ENCODE data around the gene LCOR.
"Not testable (repeated sequence)": the region's sequence is repeated elsewhere in the genome, so short reads cannot be mapped to it uniquely, and the experiment has no call there.

The LCOR gene

DNA sequence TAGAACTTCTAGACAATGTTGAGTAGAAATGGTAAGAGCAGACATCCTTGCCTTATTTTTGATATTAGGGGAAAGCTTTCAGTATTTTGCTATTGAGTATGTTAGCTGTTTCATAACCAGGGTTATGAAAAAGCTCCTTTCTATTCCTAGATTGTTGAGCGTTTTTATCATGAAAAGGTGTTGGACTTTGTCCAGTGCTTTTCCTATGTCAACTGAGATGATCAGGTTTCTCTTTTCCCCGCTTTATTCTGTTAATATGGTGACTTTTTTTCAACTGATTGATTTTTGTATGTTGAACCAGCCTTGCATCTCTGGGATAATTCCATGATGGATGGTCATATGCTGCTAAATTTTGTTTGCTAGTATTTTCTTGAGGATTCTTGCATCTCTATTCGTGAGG is 58.5 kb downstream of the LCOR start:
- no peak for DNase-seq

DNA sequence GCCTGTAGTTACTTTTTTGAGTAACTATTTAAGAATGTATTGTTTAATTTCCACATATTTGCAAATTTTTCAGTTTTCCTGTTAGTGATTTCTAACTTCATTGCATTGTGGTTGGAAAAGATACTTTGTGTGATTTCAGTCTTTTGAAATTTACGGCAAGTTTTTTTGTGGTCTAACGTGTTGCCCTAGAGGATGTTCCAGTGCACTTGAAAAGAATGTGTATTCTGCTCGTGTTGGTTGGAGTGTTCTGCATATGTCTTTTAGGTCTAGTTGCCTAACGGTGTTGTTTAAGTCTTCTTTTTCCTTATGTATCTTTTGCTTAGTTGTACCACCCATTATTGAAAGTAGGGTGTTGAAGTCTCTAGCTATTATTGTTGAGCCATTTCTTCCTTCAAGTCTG is 59.7 kb downstream of the LCOR start:
- no peak for DNase-seq

DNA sequence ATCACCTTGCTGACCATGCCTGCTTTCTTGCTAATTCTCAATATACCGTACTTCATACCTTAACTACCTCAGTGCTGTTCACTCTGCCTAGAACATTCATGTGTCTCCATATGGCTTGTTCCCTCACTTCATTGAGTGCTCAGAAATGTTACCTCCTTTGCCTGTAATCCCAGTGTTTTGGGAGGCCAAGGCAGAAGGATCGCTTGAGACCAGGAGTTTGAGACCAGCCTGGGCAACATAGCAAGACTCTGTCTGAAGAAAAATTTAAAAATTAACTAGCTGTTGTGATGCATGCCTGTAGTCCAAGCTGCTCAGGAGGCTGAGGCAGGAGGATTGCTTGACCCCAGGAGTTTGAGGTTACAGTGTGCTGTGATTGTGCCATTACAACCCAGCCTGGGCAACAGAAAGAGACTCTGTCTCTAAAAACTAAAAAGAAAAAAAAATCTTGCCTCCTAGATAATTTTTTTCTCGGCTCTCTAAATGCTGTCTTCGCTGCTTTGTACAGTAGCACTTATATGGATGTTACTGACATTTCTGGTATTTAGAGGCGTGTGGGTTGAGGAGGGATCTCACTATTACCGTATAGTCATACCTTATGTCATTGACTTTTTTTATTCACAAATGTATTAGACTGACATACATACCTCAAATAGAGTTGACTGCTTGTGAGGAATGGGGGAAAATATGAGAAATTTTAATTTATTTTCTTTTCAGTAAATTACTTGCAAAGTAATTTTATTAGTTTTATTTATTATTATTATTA is 63.7 kb downstream of the LCOR start:
- DNase-seq = no peak

DNA sequence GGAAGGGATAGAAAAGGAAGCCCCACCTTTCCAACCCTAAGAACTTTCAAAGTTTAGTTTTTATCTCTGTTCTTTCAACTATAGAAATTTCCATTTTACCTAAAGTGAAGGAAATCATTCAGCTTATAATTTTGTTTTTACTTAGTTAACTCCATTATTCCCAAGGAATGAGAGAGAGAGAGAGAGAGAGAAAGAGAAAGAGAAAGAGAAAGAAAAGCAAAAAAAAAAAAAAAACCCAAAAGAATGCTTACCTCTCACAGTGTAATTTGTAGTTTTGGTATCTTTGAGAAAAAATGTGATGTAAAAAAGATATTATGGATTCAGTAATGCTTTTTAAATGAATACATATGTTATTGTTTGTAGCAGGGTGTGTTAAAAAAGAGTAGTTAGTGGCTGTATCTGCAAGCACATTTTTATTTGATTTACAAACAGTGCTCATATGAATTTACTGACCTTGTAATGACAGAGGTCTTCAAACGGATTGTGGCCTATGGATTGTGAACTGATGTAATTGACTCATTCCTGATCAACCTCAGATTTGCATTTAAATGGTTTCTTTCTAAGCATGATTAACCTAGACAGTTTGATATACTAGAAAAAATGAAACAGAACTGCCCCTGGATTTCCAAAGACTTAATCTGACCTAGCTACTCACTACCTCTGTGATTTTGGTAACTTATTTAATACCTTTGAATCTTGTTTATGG is 64.9 kb downstream of the LCOR start:
- DNase-seq = no peak

DNA sequence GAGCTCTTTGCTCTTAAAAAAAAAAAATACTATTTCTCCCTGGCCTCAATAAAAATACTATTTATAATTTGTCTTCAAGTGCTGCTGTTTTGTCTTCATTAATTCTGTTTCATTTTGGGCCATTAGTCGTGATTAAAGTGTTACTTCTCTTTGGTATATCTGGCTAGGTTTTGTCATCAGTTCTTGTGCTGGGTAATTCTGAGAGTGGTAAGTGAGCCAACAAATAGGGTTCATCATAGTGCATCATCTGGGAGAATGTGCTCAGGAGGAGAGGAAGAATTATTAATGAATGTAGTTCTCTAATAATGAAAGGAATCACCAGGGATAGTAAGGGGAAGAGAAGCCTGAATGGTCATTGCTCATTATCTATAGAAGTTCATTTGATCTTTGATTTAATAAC is 70.0 kb downstream of the LCOR start:
- DNase-seq = no peak

DNA sequence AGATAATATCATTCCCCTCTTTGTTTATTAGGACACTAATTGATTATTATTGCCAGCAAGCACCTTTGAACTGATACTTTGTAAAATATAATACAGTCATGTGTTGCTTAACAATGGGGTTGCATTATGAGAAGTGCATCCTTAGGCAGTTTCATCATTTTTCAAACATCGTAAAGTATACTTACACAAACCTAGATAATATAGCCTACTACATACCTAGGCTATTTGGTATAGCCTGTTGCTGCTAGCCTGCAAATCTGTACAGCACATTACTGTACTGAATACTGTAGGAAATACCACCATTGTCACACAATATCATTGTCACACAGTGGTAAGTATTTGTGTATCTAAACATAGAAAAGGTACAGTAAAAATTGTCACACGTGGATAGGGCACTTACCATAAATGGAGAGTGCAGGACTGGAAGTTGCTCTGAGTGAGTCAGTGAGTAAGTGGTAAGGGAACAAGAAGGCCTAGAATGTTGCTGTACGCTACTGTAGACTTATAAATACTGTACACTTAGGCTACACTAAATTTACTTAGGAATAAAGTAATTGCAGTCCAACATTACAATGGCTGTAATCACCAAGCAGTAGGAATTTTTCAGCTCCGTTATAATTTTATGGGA is 70.7 kb downstream of the LCOR start:
- DNase-seq = no peak

DNA sequence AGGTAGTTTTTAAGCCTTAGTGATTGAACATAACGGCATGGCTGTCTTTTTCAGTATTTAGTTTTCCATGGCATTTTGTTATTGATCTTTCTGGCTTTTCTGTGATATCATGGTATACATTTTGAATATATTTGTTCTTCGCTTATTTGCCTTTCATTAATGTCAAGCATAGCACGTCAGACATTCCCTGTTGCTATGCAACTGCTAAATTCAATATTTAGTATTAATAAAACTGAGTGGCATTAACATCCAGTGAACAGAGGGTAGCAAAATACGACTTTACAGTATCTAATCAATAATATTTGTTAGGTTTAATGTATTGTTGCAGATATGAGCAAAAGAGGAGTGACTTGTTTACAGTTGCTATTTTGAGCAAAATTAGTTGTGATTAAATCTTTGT is 72.5 kb downstream of the LCOR start:
- no peak for DNase-seq

DNA sequence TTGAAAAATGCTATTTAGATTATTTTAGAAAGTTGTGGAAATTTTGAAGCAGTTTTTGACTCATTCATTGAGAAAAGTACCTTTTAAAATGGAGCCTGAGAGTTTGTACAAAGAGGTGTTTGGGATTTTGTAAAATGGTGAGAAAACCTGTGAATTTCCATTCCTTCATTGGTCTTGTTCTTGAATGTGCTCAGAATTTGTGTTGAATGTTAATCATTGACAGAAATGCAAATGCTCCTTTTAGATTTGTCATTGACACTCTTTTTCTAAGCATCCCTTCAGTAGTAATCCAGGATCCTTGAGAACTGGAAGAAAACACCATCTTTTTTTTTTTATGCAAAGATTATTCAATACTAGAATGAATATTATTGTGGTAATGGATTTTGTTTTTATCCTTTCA is 74.8 kb downstream of the LCOR start:
- no peak for DNase-seq

DNA sequence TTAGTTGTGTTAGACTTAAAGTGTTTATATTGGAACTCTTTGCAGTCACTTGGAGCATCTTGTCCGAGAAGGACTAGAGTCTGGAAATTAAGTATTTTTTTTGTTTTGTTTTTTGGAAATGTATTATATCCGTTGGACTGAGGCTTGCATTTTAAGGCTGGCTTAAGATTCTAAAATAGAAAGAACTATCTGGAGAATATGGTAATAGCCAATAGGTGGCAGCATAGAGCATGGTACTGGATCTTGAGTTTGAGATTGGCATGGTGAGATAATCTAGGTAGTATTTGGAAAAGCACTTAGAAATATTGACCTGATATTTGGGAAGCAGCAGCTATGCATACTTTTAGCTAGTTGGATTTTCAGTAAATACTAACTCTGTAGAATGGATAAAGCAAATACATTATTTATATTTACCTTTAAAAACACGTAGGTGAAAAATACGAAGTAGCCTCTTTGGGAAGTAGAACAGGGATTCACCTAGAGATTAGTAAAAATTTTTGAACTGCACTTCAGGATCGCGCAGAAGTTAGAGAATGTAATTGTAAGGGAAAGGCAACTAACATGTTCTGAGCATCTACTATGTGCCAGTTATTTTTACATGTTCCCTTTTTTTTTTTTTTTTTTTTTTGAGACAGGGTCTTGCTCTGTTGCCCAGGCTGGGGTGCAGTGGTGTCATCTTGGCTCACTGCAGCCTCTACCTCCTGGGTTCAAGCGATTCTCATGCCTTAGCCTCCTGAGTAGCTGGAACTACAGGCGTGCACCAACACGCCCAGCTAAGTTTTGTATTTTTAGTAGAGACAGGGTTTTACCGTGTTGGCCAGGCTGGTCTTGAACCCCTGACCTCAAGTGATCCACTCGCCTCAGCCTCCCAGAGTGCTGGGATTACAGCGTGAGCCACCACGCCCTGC is 78.6 kb downstream of the LCOR start:
- no peak for DNase-seq

DNA sequence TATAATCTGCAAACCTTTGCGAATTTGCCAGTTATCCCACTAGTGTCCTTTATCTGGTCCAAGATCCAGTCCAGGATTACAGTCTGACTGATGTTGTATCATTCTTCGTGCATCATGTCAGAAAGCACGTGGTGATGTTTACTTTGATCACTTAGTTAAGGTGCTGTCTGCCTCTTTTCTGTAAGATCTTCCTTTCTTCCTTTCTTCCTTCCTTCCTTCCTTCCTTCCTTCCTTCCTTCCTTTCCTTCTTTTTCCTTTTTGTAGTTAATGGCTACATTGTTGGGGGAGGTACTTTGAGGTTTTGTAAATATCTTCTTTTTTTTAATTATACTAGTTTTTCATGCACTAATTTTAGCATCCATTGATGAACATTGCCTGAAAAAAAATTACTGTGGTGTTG is 80.3 kb downstream of the LCOR start:
- DNase-seq = no peak

DNA sequence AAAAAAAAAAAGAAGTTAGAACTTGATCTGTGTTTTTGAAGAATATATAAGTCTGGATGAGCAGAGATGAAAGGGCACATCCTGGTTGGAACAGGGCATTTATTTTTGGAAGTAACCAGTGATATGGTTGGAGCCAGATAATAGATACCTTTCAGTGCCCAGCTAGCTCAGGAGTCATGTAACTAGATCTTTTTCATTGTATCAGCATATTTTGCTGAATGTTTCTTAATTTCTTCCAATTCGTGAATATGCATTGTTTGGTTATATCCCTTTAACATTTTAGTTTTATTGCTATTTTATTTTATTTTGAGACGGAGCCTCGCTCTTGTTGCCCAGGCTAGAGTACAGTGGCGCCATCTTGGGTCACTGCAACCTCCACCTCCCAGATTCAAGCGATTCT is 81.8 kb downstream of the LCOR start:
- DNase-seq = no peak

DNA sequence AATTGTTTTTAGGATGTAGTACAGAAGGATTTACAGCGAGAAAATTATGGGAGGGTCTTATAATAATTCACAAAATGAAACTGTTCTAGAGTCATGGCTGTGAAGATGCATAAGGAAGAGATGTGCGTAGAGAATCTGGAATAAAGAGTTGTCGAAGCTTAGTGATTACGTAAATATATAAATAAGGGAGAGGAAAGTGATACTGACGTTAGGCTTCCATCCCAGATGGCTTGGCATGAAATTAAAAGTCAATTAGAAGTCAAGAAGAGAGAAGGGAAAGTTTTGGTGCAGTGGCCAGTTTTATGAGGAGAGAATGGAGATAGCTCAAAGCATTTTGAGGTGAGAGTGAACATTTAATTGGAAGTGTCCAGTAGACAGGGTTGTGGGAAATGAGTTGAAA is 85.5 kb downstream of the LCOR start:
- no peak for DNase-seq

DNA sequence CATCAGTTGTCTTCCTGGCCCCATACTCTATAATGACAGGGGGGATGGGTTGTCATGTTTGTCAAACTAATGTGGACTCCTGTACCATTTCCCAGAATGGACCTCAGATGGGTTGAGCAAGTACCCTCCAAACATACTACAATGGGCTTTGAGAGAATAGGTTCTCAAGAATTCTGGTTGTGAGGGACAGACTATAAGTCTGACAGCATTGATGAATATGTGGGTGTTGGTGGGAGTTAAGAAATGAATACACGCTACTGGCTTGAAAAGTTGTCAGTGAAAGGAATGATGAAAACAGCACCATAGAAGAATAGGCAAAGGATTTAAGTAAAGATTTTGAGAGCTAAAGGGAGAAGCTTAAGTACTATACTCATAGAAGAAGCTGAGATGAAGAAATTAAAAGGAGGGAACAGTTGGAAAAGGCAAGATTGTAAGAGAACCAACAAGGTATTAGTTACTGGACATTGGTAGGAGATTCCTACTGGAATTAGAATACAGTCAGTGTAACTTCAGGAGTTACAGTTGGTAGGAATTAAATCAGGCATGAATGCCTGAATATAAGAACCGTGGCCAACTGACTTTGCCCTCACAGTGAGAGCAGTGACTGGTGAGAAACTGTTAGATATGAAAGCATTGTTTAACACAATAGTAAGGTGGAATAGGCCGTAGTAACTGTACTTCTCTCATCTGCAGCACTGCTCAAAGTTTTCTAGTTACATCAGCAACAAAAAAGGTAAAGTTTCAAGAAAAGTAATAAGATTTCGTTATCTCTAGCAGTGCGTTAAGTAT is 86.3 kb downstream of the LCOR start:
- DNase-seq = no peak

DNA sequence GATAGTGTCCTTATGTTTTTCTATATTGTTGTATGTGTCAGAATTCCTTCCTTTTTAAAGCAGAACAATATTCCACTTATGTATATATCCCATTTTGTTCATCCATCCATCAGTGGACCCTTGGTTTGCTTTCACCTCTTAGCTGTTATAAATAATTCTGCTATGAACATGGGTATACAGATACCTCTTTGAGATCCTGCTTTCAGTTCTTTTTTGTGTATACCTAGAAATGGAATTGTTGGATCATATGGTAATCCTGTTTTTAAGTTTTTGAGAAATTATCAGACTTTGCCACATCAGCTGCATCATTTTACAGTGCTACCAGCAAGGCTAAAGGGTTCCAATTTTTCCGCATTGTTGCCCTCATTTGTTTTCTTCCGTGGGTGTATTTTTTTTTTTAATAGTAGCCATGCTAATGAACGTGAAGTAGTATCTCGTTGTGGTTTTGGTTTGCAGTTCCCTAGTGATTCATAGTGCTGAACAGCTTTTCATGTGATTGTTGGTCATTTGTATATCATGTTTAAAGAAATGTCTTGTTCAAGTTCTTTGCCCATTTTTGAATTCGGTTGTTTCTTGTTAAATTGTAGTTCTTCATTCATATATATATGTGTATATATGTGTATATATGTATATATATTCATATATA is 87.8 kb downstream of the LCOR start:
- DNase-seq = no peak

DNA sequence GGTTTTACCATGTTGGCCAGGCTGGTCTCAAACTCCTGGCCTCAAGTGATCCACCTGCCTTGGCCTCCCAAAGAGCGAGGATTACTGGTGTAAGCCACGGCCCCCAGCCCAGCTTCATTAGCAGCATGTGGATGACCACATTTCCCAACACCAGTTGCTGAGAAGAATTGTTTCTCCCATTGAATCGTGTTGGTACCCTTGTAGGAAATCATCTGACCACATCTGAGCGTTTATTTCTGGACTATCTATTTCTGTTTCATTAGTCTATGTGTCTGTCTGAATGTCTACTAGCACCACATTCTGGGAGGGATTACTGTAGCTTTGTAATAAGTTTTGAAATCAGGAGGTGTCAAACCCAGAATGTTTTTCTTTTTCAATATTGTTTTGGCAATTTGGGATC is 89.6 kb downstream of the LCOR start:
- DNase-seq = no peak

DNA sequence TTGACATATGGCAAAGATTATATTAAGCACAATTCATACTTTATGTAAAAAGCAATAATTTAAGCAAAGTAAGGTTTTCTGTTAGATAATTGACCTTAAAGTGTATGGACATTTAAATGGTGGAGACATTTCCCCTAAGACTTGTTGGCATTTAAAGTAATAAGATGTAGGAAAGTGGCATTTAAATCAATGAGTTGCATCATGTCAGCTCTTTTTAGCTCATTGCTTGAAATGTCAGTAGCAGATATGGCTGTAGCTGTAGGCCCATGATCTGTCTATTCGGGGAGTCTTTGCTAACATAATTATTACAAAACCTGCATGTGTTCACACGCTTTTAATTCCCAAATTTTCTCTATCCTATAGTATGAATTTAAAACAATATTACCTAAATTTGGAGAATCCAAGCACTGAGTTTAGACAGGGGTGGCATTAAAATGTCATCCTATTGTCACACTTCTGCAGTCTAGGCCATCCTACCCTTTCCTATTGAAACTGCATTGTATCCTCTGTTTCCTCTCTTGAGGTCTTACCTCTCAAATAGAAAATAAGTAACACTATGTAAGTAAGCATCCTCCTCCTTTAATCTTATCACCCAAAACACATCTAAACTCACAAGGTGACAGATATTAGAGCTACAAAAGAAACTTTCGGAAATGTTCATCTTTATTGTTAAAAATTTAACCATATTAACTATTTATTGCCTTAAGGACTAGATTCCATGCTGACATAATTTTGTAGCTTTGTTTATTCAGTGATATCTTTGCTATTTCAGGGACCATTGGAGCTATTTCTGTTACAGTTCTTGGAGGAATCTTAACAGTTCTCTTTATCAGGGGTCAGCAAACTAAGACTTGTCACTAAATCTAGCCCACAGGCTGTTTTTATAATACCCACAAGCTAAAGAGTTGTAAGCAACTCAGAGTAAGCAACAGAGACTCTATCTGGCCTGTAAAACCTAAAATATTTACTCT is 91.2 kb downstream of the LCOR start:
- DNase-seq = no peak

DNA sequence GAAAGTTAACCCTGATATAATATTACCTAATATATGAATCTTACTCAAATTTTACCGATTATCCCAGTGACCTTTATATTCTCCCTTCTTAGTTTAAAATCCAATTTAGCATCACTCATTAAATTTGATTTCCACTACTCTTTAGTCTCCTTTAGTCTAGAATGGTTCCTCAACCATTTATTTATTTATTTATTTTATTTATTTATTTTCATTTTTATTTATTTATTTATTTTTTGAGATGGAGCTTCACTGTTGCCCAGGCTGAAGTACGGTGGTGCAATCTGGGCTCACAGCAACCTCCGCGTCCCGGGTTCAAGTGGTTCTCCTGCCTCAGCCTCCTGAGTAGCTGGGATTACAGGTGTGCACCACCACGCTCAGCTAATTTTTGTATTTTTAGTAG is 92.8 kb downstream of the LCOR start:
- DNase-seq = no peak

DNA sequence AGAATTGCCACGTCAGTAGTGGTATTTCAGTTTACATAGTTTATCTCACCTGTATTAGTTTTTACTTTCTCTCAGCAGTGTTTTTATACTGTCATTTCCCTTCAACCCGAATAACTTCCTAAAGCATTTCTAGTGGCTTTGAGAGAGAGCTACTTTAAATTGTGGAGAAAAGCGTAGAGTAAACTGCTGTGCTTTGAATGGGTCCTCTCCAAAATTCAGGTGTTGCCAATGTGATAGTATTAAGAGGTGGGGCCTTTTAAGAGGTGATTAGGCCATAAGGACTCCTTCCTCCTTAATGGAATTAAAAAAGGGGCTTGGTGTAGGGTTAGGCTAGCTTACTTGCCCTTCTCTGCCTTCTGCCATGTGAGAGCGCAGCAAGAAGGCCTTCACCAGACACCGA is 98.4 kb downstream of the LCOR start:
- no peak for DNase-seq

DNA sequence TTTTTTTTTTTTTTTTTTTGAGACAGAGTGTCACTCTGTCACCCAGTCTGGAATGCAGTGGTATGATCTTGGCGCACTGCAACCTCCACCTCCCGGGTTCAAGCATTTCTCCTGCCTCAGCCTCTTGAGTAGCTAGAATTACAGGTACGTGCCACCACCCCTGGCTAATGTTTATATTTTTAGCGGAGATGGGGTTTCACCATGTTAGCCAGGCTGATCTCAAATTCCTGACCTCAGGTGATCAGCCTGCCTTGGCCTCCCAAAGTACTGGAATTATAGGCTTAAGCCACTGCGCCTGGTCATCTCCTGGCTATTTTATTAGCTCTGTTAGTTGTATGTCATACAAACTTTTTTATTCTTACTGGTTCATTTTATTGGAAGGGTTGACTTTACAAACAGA is 103.0 kb downstream of the LCOR start:
- no peak for DNase-seq

DNA sequence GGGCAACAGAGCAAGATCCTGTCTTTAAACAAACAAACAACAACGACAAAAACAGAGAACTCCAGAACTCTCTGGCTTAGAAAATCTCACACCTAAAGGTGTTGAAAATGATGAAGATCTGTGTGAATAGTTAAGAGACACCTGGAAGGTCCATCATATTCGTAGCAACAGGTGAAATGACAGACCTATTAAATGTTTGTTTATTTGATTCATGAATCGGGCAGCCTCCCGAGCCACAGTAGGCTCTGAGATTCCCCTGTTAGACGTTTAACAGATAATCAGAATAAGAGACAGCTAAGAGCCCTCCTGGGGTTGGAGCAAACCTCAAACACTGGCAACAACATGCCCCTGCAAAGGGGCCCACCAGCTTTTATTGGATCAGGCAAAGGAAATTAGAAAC is 103.7 kb downstream of the LCOR start:
- no peak for DNase-seq

DNA sequence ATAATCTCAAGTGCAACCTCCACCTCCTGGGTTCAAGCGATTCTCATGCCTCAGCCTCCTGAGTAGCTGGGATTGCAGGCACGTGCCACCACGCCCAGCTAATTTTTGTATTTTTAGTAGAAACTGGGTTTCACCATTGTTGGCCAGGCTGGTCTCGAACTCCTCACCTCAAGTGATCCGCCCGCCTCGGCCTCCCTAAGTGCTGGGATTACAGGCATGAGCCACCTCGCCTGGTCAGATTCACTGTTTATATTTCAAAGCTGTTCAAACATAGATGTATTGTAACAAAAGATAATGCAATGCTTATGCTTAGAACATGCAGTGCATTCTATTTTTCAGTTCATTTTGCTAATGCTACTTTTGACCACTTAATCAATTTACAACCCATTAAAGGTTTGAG is 111.1 kb downstream of the LCOR start:
- not testable (repeated sequence) for DNase-seq

Measured in activated effector memory CD4-positive, alpha-beta T cell treated with anti-CD3 and anti-CD28 coated beads, Interleukin-2, amount 50 U/mL, for 16 hours (primary cell).